ENCODE results near the gene RNF26.

The RNF26 gene

DNA sequence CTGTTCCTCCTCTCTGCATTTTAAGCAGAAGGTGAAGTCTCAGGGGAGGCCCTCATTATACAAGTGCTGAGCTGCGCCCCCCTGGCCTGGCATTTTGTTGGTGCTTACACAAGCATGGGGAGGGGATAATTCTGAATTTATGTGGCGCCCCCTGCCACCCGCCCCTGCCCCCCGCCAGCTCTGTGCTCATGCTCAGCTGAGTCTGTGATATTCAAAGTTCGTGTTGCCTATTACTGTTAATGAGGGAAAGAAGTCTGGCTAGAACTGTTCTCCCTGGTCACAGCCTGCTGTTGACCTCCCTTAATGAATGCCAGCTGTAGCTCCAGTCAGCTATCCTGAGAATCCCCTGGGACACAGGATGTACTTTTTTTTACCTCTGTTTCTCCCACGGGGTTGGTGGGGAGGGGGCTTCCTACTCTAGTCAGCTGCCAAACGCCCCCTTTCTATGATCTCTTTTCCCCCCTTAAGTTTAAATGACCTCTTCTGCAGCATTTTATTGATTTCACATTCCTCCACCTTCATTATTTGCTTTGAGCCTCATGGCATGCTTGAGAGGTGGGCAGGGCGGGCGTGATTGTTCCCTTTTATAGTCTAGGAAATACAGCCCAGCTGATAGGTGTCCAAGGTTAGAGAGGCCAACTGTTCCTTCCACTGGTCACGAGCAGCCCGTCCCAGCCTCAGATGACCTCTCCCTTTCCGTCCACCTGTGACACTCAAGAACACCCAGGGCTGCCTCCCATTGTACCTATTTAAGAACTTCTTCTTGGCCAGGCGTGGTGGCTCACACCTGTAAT is 35.0 kb downstream of the RNF26 start:
- CTCF ChIA-PET, result interaction anchor here (0.6 to 17.7 kb wide), 7 partner anchors 8 to 105 kb away, joined by 3 to 184 read pairs (median 4); partner anchors contain the start of gene USP2
- Mint-ChIP-seq H3K4me1 (peaks cover 15% of the 10 kb centered on the region), H3K27me3 (peaks cover 63% of the 10 kb centered on the region), H3K27ac (no peak overlapping the region), H3K4me3 (no peak overlapping the region), H3K36me3 (no peaks in the 10 kb centered on the region), H3K9me3 (no peaks in the 10 kb centered on the region)
- no peak for DNase-seq

DNA sequence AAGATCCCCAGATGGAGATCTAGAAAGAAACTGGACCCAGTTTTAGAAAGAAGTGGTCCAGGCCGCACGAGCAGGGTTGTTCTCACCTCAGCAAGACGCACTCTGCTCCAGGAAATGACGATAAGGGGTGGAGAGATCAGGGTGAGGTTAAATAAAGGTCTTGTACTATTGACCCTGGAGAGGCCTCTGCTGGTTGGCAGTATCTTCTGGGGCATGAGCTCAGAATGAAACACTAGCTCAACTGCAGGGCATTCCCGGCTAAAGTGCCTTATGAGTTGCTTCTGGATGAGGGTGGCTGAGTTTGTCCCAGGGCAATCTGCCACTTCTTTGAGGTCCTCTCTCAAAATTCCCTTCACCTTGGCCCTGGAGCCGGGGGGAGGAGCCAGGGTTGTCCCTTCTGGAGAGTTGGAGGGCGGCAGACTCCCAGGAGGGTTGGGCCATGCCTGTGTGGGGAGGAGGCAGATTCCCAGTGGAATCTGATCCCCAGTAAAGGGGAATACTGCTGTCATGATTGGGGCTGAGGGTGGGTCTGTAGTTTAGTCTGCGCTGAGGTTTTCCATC is 36.2 kb downstream of the RNF26 start:
- Mint-ChIP-seq H3K36me3 (no peaks in the 10 kb centered on the region), H3K27ac (no peak overlapping the region), H3K4me1 (peaks cover 9% of the 10 kb centered on the region), H3K4me3 (no peak overlapping the region), H3K9me3 (no peaks in the 10 kb centered on the region), H3K27me3 (peaks cover 51% of the 10 kb centered on the region)
- CTCF ChIA-PET, result interaction anchor here (0.5 to 17.7 kb wide), 6 partner anchors 8 to 173 kb away, joined by 3 to 184 read pairs (median 6); partner anchors contain the start of gene USP2
- no peak for DNase-seq

DNA sequence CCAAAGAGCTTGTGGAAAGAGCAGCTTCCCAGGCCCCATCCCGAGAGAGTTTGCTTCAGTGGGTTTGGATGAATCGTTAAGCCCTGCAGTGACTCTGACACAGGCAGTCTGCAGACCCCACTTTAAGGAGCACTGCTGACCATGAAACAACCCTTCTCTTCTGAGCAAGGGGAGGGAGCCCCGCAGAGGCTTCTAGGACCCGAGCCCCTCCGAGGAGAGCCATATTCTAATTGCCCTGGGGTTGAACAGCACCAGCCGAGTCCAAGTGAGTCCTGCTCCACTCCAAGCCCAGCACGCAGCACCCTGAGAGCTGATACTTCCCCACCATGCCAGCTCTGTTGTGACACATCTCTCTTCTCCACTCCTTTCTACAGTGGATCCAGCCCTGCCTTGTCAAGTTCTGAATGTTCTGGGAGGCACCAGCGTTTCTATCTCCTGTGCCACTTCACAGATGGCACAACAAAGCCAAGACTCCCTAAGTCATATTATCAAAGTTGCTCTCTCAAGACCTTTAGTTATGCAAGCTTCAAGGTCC is 36.8 kb downstream of the RNF26 start:
- Mint-ChIP-seq H3K27me3 (peaks cover 51% of the 10 kb centered on the region), H3K4me3 (no peak overlapping the region), H3K27ac (no peak overlapping the region), H3K36me3 (no peaks in the 10 kb centered on the region), H3K9me3 (no peaks in the 10 kb centered on the region), H3K4me1 (peaks cover 9% of the 10 kb centered on the region)
- no peak for DNase-seq
- CTCF ChIA-PET, result interaction anchor here (0.5 to 17.7 kb wide), 5 partner anchors 9 to 173 kb away, joined by 3 to 184 read pairs (median 6); partner anchors contain the start of gene USP2

DNA sequence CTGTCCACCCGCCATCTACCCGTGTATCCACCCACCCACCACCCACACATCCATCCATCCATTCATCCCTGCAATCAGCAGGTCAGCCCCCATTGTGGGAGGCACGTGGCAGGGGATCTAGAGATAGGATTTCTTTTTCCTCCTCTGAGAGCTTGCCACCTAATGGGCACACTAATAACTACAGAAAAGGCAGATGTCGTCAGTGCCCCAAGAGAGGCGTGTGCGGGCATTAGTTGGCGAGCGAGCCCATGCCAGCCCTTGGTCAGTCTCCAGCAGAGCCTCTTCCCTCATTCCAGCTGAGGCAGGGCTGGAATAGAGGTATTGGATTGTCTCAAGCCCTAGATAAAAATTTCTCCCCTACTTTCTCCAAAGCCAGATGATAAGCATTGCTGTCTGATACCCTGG is 37.5 kb downstream of the RNF26 start:
- no peak overlapping the region for H3K27ac Mint-ChIP-seq
- no peak overlapping the region for H3K4me3 Mint-ChIP-seq
- CTCF ChIA-PET, result interaction anchor here (1.5 to 17.7 kb wide), 3 partner anchors 10 to 15 kb away, joined by 6 to 184 read pairs (median 8); partner anchors contain the start of gene USP2
- peaks cover 50% of the 10 kb centered on the region for H3K27me3 Mint-ChIP-seq
- H3K36me3 Mint-ChIP-seq, result no peaks in the 10 kb centered on the region
- H3K4me1 Mint-ChIP-seq, result peaks cover 9% of the 10 kb centered on the region
- no peak for DNase-seq
- no peaks in the 10 kb centered on the region for H3K9me3 Mint-ChIP-seq

DNA sequence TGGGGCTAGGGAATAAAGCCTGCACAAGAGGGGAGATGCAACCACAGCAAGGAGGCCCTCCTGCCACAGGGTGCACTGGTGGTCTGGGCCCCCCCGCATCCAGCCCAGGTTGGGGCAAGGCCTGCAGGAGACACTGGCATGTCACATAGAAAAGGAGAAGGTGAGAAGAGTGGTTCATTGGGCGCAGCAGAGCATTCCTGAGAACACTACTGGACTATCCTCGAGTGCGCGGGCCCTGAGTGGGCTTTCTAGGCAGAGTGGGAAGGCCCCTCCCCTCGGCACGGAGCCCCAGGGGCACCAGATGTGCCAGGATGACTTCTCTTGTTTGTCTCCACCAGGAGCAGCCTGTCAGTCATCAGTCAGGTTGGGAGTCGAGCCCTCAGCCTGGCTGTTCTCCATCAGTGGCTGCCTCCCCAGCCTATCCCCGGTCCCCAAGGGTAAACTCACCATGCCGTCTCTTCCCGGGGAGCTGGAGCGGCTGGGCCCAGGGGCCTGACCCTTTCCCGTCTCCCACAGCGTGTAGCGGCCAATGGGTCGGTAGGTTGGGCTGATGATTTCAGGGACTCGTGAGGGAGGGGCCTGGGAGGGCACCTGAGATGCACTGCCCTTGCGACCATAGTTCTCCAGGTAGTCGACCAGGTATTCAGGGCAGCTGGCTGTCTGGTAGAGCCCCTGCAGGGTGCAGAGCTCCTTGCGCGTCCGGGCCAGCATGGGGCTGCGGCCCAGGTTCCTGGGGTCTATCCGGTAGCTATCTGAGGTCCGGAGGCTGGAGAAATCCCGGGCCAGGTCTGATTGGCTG is 38.1 kb downstream of the RNF26 start:
- no peak overlapping the region for H3K27ac Mint-ChIP-seq
- no peaks in the 10 kb centered on the region for H3K36me3 Mint-ChIP-seq
- CTCF ChIA-PET, result interaction anchor here (1.0 to 17.7 kb wide), 8 partner anchors 8 to 102 kb away, joined by 3 to 184 read pairs (median 8); no protein-coding TSS in a partner anchor
- no peak overlapping the region for H3K4me3 Mint-ChIP-seq
- no peak for DNase-seq
- peaks cover 9% of the 10 kb centered on the region for H3K4me1 Mint-ChIP-seq
- peaks cover 43% of the 10 kb centered on the region for H3K27me3 Mint-ChIP-seq
- no peaks in the 10 kb centered on the region for H3K9me3 Mint-ChIP-seq

DNA sequence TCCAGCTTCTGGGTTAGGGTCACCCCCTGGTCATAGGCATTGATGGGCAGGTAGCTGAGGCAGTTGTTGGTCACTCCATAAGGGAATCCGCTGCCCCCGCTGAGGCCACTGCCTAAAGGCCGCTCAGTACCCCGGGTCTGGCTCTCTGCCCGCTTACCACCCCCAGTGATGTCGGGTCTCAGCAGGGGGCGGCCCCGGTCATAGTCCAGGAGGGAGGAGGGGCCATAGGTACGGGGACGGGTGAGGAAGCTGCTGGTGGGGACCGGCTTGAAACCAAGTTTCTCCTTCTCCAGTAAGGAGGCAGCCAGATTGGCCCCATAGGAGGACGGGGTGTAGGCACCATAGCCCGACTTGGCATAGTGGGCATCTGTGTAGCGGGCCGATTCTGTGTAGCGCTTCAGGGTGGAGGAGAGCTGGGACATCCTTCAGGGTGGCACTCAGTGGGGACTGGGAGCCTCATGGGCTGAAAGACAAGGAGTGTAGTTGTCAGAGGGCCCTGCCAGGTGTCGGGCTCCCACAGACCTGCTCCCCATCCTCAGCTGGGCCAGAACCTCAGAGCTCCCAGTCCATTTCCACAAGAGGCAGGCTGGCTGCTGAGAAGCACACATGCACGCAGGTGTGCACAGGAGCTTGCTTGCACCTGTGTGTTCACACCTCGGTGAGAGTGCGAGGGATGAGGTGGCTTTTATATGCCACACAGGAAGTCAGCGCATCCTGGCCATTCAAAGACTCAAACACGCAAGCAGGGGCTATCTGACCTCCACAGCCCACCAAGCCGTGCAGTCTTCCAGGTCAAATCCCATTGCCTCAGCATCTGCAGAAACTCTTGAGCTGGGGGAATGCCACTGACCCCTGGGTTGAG is 39.0 kb downstream of the RNF26 start:
- Mint-ChIP-seq H3K9me3 (no peaks in the 10 kb centered on the region), H3K27me3 (peaks cover 37% of the 10 kb centered on the region), H3K36me3 (no peaks in the 10 kb centered on the region), H3K4me3 (no peak overlapping the region), H3K27ac (no peak overlapping the region), H3K4me1 (peaks cover 9% of the 10 kb centered on the region)
- no peak for DNase-seq
- CTCF ChIA-PET, result interaction anchor here (0.6 to 17.7 kb wide), 10 partner anchors 9 to 995 kb away, joined by 3 to 184 read pairs (median 7); no protein-coding TSS in a partner anchor

DNA sequence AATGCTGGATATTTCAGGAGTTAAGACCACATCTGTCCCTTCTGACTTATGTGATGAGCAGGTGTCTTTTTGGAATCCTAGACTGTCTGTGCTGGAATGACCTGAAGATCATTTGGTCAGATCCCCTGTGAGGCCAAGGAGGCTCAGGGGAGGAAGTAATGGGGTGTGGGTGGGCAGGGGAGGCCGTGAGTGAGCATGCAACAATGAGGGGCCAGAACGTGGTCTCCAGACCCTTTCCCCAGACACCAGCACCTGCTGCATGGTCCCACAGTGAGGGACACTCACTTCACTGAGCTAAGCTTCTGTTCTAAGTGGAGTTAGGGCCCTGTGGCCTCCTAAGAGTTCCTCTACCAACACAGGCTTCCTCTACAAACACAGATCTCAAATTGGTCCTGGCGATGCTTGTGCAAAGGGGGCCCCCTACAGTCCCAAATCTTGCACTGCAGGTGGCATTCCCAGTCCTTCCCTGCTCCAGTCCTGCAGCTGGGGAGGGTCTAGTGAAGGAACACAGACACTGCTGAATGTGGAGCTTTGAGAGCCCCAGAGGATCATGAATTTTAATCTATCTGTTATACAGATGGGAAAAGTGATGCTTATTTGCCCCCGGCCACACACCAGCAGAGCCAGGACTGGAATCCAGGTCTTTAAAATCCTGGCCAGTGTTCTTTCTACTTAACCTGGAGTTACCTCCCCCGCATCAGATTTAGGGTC is 39.7 kb downstream of the RNF26 start:
- Mint-ChIP-seq H3K27me3 (peaks cover 37% of the 10 kb centered on the region), H3K27ac (no peak overlapping the region), H3K4me3 (no peak overlapping the region), H3K36me3 (no peaks in the 10 kb centered on the region), H3K9me3 (no peaks in the 10 kb centered on the region), H3K4me1 (peaks cover 9% of the 10 kb centered on the region)
- peak; percentile 63 for DNase-seq
- CTCF ChIA-PET, result interaction anchor here (1.2 to 17.7 kb wide), 10 partner anchors 9 to 97 kb away, joined by 3 to 184 read pairs (median 7); no protein-coding TSS in a partner anchor

DNA sequence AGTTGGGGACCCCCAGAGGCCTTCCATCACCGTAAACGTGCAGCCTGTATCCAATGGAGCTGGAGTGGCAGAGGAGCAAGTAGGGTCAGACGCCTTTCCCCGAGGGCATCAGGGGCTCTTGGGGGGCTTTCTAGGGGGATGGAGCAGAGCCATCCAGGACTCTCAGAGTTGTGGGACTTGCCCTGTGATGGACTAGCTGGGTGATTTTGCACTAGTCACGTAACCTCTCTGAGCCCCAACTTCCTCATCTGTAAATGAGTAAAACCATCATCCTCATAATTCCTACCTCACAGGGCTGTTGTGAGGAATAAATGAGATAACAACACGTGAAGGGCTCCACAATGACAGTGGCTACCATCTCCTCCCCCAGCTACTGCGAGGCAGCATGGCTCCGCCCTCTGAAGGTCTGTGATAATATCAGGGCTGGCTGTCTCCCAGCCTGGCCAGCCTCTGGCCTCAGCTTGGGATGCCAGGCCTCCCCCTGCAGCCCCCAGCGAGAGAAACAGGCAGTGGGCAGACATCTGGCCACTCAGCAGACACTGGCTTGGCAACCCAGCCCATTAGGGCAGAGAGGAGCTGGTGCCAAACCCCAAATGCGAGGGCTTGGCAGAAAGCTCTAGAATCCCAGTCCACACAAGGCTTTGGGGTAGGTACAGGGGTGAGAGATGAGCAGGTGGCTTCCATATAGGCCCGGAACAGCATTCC is 40.5 kb downstream of the RNF26 start:
- H3K36me3 Mint-ChIP-seq, result no peaks in the 10 kb centered on the region
- DNase-seq, result no peak
- peaks cover 9% of the 10 kb centered on the region for H3K4me1 Mint-ChIP-seq
- CTCF ChIA-PET, result interaction anchor here (1.2 to 17.7 kb wide), 9 partner anchors 9 to 96 kb away, joined by 3 to 184 read pairs (median 6); no protein-coding TSS in a partner anchor
- H3K27ac Mint-ChIP-seq, result no peak overlapping the region
- peaks cover 37% of the 10 kb centered on the region for H3K27me3 Mint-ChIP-seq
- H3K9me3 Mint-ChIP-seq, result no peaks in the 10 kb centered on the region
- H3K4me3 Mint-ChIP-seq, result no peak overlapping the region

DNA sequence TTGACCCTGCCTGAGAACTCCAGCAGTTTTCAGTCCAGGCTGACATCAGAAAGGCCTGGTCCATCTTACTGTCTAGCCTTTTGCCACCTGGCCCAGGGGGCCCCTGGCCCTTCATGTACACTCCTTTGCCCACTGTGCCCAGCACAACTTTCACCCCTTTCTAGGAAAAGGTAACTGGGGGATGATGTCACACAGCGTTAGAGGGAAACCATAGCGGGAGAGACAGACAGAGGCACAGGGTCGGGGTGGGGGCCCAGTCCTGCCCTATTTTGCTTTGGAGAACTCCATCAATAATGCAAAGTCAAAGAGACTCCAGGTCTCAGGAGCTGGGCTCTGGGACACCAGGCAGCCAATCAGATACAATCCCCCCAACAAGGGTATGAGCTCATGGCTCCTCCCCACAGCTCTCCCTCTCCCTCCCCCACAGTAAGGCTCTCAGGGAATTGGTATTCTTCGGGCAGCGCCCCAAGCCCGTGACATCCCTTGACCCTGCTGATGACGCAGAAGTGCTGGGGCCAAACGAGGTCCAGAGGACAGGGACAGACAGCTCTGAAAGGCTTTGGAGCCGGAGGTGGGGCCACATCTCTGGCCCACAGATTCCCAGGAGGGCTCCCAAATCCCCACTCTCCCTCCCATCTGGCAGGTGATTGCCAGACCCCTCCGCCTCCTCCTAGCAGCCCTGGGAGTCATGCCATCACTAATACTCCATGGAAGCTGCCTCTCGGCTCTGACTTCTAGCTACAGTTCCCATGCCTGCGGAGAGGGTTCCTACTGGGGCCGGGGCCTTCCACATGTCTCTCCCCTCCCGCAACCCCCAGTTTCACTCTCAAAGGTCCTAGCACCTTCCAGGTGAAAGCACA is 41.2 kb downstream of the RNF26 start:
- Mint-ChIP-seq H3K4me1 (peaks cover 10% of the 10 kb centered on the region), H3K27me3 (peaks cover 36% of the 10 kb centered on the region), H3K36me3 (no peaks in the 10 kb centered on the region), H3K4me3 (no peak overlapping the region), H3K27ac (no peak overlapping the region), H3K9me3 (no peaks in the 10 kb centered on the region)
- CTCF ChIA-PET, result interaction anchor here (0.7 to 17.7 kb wide), 14 partner anchors 8 to 99 kb away, joined by 3 to 184 read pairs (median 4); no protein-coding TSS in a partner anchor
- DNase-seq, result no peak

DNA sequence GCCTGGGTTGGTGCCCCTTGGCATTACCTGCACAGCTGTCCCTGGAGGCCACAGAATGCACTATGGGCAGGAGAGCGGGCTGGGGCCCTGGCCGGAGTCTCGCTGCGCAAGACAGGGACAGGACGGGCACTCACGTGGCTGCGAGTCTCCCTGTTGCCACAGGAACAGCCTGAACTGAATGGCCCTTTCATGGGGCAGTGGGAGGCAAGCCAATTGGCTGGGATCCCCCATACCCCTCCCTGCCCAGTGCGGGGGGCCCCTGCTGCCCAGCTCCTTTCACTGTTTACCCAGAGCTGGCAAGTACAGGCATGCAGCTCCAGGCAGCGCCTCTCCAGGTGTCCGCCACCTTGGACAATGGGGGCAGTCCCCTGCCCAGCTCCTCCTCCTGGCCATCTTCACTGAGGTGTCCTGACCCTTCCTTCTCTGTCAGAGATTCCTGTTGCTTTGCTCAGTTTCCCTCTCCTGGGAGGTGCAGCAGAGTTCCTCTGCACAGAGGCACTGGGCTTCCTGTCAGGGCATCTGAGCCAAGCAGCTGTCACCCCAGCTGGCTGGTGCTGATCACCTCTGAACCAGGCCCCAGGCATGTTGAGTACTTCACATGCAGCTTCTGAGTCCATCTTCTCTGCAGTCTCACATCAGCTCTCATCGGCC is 42.0 kb downstream of the RNF26 start:
- Mint-ChIP-seq H3K4me3 (no peak overlapping the region), H3K27me3 (peaks cover 36% of the 10 kb centered on the region), H3K9me3 (no peaks in the 10 kb centered on the region), H3K4me1 (peaks cover 17% of the 10 kb centered on the region), H3K27ac (no peak overlapping the region), H3K36me3 (no peaks in the 10 kb centered on the region)
- no peak for DNase-seq
- CTCF ChIA-PET, result interaction anchor here (1.2 to 17.7 kb wide), 8 partner anchors 8 to 38 kb away, joined by 3 to 184 read pairs (median 4); no protein-coding TSS in a partner anchor

All from activated naive CD4-positive, alpha-beta T cell treated with anti-CD3 and anti-CD28 coated beads, Interleukin-2, amount 10 ng/mL, durations not matched to agents 7 days and 5 days (primary cell).